Prostate gland (tissue), 2 donors: ENCODE results near the gene ARFGEF3.

Experiments
- POLR2A ChIP-seq: fragments of 450-650 bp; IDR thresholded peaks from one replicate; pipeline ENCODE4 v1.6.1; 2016; ENCODE audit warnings: antibody characterized with exemption, mild to moderate bottlenecking
- TF ChIP-seq, protein P1 (sequence below), 4 experiments: fragments of 200-600 bp in 2 of 4; fragments of 450-650 bp in 2 of 4; sonication (generic) in 2 of 4; IDR thresholded peaks; 1 replicate in 3 of 4; 2 replicates in 1 of 4; pipeline ENCODE4 v1.5.1; 2016 to 2019; ENCODE audit warnings: antibody characterized with exemption in 4 of 4, mild to moderate bottlenecking in 2 of 4, moderate library complexity in 2 of 4

DNA sequence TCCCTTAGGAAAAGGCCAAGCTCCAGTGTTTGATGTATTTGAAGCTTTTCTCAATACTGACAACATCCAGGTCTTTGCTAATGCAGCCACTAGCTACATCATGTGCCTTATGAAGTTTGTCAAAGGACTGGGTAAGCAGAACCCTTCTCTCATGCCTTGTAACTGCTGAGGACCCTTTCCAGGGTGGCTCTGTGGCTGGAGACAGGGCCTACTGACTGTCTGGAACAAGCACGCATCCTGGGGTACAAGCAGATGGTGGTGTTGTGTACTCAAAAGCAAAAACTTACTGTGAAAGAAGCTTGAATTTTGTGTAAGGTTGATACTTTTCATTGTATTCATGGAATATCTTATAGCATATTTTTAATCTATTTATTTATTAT lies 147.0 kb downstream of the ARFGEF3 start:
- TF ChIP-seq, protein P1, sequence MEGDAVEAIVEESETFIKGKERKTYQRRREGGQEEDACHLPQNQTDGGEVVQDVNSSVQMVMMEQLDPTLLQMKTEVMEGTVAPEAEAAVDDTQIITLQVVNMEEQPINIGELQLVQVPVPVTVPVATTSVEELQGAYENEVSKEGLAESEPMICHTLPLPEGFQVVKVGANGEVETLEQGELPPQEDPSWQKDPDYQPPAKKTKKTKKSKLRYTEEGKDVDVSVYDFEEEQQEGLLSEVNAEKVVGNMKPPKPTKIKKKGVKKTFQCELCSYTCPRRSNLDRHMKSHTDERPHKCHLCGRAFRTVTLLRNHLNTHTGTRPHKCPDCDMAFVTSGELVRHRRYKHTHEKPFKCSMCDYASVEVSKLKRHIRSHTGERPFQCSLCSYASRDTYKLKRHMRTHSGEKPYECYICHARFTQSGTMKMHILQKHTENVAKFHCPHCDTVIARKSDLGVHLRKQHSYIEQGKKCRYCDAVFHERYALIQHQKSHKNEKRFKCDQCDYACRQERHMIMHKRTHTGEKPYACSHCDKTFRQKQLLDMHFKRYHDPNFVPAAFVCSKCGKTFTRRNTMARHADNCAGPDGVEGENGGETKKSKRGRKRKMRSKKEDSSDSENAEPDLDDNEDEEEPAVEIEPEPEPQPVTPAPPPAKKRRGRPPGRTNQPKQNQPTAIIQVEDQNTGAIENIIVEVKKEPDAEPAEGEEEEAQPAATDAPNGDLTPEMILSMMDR (IDR thresholded peaks at IDR 0.05): no peak
- TF ChIP-seq POLR2A: no peak
